HG03457 (cell line): ENCODE measurements around the gene POLD3.
"Not testable (repeated sequence)": the region's sequence is repeated elsewhere in the genome, so short reads cannot be mapped to it uniquely, and the experiment has no call there.

Experiments
- ATAC-seq: cut with Tn5 transposase; IDR thresholded peaks from one replicate; pipeline ENCODE4 v1.9.1; 2021; ENCODE audit warnings: moderate number of reproducible peaks; ENCODE audit not compliant: unreplicated experiment

POLD3 gene

DNA sequence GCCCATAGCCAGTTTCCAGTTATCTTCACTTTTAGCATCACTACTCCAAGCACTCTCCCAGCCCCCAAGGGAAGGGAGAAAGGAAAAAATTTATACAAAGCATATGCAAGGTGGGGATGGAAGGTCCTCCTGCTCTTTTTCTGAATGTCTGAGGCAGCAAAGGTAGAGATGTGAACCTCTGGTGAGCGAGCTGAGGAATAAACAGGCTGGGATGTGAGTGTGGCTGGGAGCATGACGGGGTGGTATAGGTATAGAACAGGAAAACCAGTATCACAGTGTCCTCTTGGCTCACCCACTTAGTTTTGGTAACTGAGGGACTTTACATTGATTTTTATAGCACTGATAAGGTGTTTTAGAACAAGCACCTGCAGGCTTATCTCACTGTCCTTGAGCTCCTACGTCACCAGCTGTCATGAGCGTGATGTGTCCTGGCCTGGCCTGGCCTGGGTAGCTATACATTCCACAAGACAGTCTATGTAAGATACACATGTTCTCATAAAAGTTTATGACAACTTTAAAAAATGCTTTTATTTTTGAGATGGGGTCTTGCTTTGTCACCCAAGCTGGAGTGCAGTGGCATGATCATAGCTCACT is 10.3 kb upstream of the POLD3 start:
- no peak for ATAC-seq

DNA sequence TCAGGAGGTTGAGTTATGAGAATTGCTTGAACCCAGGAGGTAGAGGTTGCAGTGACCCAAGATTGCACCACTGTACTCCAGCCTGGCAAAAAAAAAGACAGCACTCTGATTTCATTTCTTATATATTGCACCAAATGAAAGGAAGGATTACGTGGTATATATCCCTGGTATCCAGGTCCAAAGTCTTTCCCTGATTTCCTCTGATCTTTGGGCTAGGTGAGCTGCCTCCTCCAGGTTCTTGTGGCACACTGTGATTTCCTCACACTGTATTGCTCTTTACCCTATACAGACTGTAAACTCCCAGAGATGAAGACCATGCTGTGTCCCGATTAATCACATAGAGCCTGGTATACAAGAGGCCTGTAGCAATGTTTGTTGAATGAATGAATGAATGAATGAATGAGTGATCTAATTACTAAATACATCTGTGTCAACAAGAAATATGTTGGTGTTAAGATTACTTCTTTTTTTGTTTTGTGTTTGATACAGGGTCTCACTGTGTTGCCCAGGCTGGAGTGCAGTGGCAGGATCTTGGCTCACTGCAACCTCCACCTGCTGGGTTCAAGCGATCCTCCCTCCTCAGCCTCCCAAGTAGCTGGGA is 9.3 kb upstream of the POLD3 start:
- no peak for ATAC-seq

GRCh38 chr11:74590492-74590891 is 1.9 kb upstream of the POLD3 start:
- ATAC-seq = not testable (repeated sequence)

DNA sequence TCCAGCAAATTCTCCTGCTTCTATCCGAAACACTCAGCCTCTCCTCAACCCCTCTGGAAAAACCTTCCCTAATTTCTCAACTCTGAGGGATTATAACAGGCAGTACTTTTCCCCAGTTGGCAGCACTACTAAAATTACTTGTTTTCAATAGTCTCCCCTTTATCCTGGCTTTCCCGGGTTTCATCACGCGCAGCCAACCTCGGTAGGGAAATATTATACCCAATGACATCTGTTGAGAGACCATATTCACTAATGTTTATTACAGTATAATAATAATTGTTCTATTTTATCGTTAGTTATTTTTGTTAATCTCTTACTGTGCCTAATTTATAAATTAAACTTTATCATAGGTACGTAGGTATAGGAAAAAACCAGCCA is 330 bp upstream of the POLD3 start:
- no peak for ATAC-seq

DNA sequence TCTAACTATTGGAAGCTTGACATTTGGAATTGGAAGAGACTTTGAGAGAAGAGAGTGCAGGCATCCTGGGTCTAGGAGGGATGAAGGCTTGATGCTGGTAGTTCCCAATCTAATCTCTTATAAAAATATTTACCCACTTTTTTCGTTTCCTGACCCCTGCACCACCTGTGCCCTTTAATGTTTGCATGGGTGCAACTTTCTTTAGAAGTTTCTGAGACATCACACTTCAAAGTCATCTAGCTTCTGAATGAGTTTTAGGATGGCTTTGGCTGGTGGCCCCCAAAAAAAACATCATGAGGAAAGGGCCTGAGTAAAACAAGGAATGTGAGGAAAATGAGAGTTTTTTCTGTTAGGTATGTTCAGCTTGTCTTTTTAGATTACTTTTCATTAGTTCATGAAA is 1.1 kb downstream of the POLD3 start:
- no peak for ATAC-seq

DNA sequence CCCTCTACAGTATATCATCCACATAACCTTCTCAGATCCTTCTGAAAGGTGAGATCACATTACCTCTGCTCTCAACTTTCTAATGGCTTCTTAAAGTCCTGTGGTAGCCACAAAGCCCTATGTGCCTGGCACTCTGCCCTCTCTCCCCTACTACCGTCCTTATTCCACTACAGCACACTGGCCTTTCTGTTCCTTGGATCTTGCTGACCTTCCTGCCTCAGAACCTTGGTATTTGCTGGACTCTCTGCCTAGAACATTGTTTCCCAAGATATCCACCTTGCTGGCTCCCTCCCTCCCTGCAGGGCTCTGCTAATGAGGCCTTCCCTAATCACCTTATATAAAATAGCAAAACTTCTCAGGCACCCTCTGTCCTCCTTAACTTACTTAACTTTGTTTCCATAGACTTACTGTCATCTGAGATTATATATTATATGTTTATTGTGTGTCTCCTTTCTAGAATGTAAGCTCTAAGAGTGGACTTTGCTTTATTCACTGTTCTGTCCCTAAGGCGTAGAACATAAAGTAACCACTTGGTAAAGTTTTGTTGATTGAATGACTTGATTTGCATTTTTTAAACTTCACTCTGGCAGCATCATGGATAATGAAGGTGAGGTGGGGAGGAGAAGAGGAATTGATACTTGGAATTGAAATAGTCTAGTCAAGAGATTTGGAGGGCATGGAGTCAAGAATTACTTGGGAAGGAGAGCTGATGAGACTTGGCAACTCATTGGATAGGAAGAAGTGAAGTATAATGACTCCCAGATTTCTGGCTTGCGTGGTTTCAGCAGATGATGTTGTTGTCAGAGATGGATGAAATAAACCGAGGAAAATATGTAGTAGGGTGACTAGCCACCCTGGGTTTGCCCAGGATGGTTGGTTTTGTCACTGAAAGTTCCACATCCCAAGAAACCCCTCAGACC is 10.5 kb downstream of the POLD3 start:
- no peak for ATAC-seq

DNA sequence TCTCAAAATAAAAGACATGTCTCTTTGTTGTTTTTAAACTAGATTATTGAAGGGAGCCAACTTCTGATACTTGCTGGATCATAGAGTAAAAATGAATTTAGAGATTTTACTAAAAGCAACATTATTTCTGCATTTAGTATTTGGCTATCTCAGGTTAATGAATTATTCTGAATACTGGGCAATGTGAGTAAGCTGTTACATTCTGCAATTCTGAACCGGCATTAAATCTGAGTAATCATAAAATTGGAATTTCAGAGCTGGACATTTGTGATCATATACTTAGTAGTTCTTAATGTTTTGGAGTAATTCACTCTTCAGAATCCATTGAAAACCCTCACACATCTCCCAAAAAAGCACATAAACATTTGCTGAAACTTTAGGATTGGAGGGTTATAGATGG is 11.5 kb downstream of the POLD3 start:
- ATAC-seq = no peak

GRCh38 chr11:74604311-74604710 is 11.9 kb downstream of the POLD3 start:
- no peak for ATAC-seq

DNA sequence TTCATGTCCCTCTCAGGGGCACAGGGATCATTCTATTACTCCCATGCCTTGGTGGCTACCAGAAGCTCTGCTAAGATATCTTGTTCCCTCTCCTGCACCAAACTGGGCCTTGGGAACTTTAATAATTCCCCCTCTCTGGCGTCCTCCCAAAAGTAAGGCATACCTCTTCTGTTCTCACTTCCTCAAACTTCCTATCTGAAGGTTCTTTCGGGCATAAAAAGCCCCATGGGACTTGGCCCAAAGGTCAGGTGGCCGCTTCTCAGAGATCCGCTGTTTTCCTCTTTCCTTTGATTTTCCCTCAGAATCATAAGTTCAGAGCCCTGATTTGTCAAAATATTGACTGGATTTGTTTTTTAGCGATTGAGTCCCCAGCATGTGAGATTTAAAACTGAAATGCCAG is 13.0 kb downstream of the POLD3 start:
- no peak for ATAC-seq

GRCh38 chr11:74608431-74608830 is 16.0 kb downstream of the POLD3 start:
- no peak for ATAC-seq

DNA sequence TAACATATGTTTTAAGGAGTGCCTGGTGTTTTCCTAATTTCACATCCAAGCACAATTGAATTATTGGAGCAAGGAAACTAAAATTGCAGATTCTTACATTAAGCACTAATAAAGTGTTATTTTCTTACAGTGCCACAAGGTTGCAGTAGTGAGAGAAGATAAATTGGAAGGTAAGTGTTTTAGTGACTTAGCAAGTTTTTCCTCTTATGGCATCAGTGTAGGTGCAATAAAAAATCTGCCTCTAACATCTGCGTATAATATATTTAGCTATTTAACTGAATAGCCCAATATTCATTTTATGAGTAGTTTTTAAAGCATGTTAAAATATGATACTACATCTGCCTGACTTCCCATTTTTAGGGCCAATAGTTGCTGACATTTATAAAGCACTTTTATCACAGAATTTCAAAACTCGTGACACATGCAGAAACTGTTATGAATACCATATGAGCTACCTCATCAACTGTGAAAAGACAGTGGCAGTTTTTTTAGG is 19.0 kb downstream of the POLD3 start:
- no peak for ATAC-seq

DNA sequence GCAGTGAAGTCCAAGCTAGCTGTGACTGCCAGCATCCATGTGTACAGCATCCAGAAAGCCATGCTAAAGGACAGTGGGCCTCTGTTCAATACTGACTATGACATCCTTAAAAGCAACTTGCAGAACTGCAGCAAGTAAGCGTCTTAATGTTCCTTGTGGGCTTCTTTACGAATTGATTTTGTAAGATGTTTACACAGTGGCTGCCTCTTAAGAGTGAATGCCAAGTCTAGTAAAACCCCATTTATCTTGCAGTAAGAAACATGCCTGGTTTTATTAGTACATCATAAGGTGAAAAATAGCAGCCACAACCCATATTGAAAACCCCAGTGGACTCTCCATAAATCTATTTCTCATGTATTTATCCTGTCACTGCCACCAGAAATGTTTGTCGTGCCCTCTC is 20.5 kb downstream of the POLD3 start:
- no peak for ATAC-seq

DNA sequence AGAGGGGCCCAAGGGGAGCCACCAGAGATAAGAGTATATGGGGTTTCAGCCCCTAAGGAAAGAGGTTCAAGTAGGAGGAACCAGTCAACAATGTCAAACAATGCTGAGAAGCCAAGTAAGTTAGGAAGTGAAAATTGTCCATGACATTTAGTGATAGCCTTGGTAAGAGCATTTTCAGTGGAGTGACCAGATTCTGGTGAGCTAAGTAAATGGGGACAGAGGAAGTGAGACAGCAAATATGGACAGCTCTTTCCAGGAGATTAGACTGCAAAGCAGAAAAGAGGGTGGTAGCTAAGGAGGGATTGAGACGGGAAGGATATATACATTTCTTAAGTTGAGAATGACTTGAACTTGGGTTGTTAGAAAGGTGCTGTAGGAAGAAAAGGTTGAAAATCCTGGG is 22.9 kb downstream of the POLD3 start:
- no peak for ATAC-seq

GRCh38 chr11:74615988-74616387 is 23.6 kb downstream of the POLD3 start:
- no peak for ATAC-seq

GRCh38 chr11:74620531-74620930 is 28.1 kb downstream of the POLD3 start:
- no peak for ATAC-seq

- ATAC-seq = no peak
Measured at GRCh38 chr11:74626130-74626529, 33.7 kb downstream of the POLD3 start.

- ATAC-seq = no peak
Measured at GRCh38 chr11:74626604-74627003, 34.2 kb downstream of the POLD3 start.

DNA sequence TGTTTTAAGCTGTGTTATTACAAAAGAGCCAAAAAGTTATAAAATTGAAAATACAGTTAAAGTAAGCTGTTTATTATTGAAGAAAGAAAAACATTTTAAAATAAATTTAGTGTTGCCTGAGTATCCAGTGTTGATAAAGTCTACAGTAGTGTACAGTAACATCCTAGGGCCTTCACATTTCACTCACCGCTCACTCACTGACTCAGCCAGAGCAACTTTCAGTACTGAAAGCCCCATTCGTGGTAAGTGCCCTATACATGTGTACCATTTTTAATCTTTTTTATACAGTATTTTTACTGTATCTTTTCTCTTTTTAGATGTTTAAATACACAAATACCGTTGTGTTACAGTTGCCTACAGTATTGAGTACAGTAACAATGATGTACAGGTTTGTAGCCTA is 35.0 kb downstream of the POLD3 start:
- ATAC-seq = no peak

DNA sequence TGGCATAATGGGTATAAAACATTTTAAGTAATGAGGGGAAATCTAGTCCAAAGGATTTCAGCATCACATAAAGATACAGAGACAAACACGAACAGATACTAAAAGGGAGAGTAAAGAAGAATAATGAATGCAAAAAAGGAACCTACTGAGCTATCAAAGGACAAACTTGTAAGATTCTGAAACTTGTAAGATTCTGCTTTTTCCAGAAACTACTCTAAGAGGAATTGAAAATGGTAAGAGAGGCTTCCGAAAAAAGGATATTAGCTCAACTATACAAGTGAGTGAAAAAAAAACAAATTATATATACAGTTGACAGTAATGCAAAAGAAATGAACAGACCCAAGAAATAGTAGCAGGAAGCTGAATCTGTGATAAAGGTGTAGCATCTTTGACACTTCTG is 37.7 kb downstream of the POLD3 start:
- ATAC-seq = no peak

DNA sequence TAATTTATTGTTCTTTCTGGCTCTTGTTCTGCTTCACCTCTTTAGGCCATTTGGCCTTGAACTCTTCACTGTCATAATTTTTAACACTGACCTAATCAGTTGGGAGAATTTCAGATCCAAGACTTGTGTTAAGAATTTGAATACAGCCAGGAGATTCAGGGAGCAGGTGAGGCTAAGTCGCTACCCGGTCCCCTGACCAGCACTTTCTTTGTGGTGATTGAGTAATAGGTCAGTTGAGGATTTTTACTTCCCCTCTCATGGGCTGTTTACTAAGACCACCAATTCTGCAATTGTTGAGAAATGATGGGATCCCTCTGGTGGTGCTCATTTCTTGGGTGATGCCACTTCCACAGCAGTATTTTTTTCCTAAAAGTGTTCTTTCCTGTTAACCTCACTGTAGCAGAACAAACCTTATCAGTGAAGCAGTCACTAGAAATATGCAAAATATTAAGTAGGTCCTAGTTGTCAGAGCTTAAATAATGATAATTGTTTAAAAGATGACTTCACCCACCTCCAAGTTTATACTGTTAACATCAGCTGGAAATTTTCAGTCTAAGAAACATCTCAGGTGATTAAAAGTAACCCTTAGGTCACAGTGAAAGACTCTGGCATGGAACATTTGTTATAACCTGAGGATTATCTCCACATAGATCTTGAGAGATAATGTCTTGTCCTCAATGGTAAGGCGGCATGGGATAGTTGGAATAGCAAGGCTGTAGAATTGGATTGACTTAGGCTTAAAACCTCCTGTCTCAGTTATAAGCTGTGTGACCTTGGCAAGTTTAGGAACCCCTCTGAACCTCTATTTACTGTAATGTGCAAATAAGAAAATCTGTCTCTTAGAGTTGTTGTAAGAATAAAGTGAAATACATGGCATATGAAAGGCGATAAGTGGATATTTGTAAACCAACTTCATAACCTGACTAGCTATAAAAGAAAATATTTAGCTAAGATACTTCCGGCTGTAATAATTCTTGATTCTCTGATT is 41.3 kb downstream of the POLD3 start:
- ATAC-seq = no peak

- ATAC-seq = no peak
Measured at GRCh38 chr11:74634537-74634936, 42.2 kb downstream of the POLD3 start.
